RWPE2 (cell line): ENCODE data around the gene RNASEL.

ENCODE experiments used
- ATAC-seq: fragments of 200-7000 bp; cut with Tn5 transposase; 3 replicates; pipeline ENCODE4 v1.9.1; 2021; ENCODE audit warnings: low read depth
- DNase-seq: peaks from one replicate; pipeline ENCODE4 v3.0.0-alpha.2; 2020; ENCODE audit warnings: low spot score
- H3K27ac ChIP-seq: fragments of 450-650 bp; 2 replicates; pipeline ENCODE4 v1.5.1; 2017; ENCODE audit warnings: mild to moderate bottlenecking; ENCODE audit not compliant: poor library complexity, severe bottlenecking
- H3K27me3 ChIP-seq: fragments of 250-450 bp; sonication (Bioruptor Pico); 2 replicates; pipeline ENCODE4 v1.5.1; 2021; ENCODE audit warnings: mild to moderate bottlenecking, moderate library complexity; ENCODE audit not compliant: insufficient read depth, poor library complexity, severe bottlenecking
- H3K36me3 ChIP-seq: fragments of 250-450 bp; sonication (Bioruptor Pico); 2 replicates; pipeline ENCODE4 v1.5.1; 2020; ENCODE audit warnings: low read depth, mild to moderate bottlenecking, moderate library complexity
- H3K4me1 ChIP-seq: fragments of 250-450 bp; sonication (Bioruptor Pico); 2 replicates; pipeline ENCODE4 v1.5.1; 2021; ENCODE audit warnings: mild to moderate bottlenecking, moderate library complexity; ENCODE audit not compliant: insufficient read depth, poor library complexity, severe bottlenecking
- H3K4me3 ChIP-seq: fragments of 250-450 bp; sonication (Bioruptor Pico); 2 replicates; pipeline ENCODE4 v1.5.1; 2021; ENCODE audit warnings: mild to moderate bottlenecking, moderate library complexity; ENCODE audit not compliant: severe bottlenecking
- H3K9me3 ChIP-seq: fragments of 250-450 bp; sonication (Bioruptor Pico); 2 replicates; pipeline ENCODE4 v1.5.1; 2021; ENCODE audit warnings: mild to moderate bottlenecking, moderate library complexity; ENCODE audit not compliant: severe bottlenecking
- CTCF ChIP-seq: fragments of 450-650 bp; IDR thresholded peaks from one replicate; pipeline ENCODE4 v1.5.1; 2017; ENCODE audit warnings: mild to moderate bottlenecking, moderate library complexity; ENCODE audit not compliant: poor library complexity, severe bottlenecking

RNASEL gene

GRCh38 chr1:182556279-182556678, 32.8 kb downstream of the RNASEL start:
- peak; percentile 64 for ATAC-seq
- no peaks in the 10 kb centered on the region for H3K27me3 ChIP-seq

GRCh38 chr1:182555493-182555892, 33.6 kb downstream of the RNASEL start:
- H3K4me1 ChIP-seq = no peaks in the 10 kb centered on the region
- TF ChIP-seq CTCF = no peak
- no peak overlapping the region for H3K27ac ChIP-seq
- H3K36me3 ChIP-seq = no peaks in the 10 kb centered on the region
- H3K4me3 ChIP-seq = no peak overlapping the region
- H3K9me3 ChIP-seq = no peaks in the 10 kb centered on the region
- no peaks in the 10 kb centered on the region for H3K27me3 ChIP-seq
- no peak for DNase-seq
- ATAC-seq = no peak

More at GRCh38 chr1:182556279-182556678, 32.8 kb downstream of the RNASEL start:
- Histone ChIP-seq H3K4me1 (no peaks in the 10 kb centered on the region), H3K9me3 (no peaks in the 10 kb centered on the region), H3K4me3 (no peak overlapping the region), H3K36me3 (no peaks in the 10 kb centered on the region), H3K27ac (no peak overlapping the region)
- DNase-seq = no peak
- TF ChIP-seq CTCF = no peak

- ATAC-seq = no peak
- no peaks in the 10 kb centered on the region for H3K4me1 ChIP-seq
Measured at GRCh38 chr1:182552527-182552926, 36.5 kb downstream of the RNASEL start.

DNA sequence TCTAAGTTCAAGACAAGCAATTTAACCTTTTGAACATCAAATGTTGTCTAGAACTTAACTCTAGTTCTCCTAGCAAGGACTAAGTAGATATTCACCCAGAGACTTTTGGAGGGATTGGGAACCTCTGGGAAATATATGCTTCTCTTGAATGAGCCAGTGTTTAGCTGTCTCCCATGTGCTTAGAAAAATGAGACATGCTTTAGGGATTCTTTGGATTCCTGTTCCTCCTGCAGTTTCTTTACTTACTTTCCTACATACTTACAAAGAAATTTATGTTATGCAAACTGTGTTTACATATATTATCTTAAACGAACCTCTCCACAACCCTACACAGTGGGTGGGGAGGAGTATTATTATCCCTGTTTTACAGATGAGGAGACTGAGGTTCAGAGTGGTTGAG, 39.2 kb downstream of the RNASEL start:
- Histone ChIP-seq H3K9me3 (no peaks in the 10 kb centered on the region), H3K4me1 (no peaks in the 10 kb centered on the region), H3K4me3 (no peak overlapping the region), H3K27ac (no peak overlapping the region), H3K36me3 (no peaks in the 10 kb centered on the region), H3K27me3 (peaks cover 4% of the 10 kb centered on the region)
- TF ChIP-seq CTCF = no peak
- ATAC-seq (no peak), DNase-seq (no peak)

More at GRCh38 chr1:182552527-182552926, 36.5 kb downstream of the RNASEL start:
- no peak for DNase-seq
- Histone ChIP-seq H3K36me3 (no peaks in the 10 kb centered on the region), H3K4me3 (no peak overlapping the region), H3K27ac (no peak overlapping the region), H3K27me3 (no peaks in the 10 kb centered on the region), H3K9me3 (no peaks in the 10 kb centered on the region)
- TF ChIP-seq CTCF = no peak

GRCh38 chr1:182549346-182549745, 39.7 kb downstream of the RNASEL start:
- no peak for ATAC-seq
- Histone ChIP-seq H3K4me1 (no peaks in the 10 kb centered on the region), H3K27me3 (peaks cover 7% of the 10 kb centered on the region), H3K36me3 (no peaks in the 10 kb centered on the region), H3K4me3 (no peak overlapping the region), H3K9me3 (no peaks in the 10 kb centered on the region), H3K27ac (no peak overlapping the region)
- no peak for DNase-seq
- no peak for TF ChIP-seq CTCF
